GM18951 (cell line): ENCODE results near the gene RAB40A.

Experiments used
- POLR2A ChIP-seq: IDR thresholded peaks from 4 replicates; pipeline ENCODE4 v1.6.1; 2011; ENCODE audit warnings: mild to moderate bottlenecking; ENCODE audit not compliant: insufficient read length, insufficient read depth; ENCODE audit errors: extremely low read depth
- in situ Hi-C: fragments of 300-500 bp; cut with MboI; formaldehyde crosslinking; loops from one replicate; pipeline ENCODE4 v1.12.0; 2022; ENCODE audit warnings: low sequenced_read_pairs, mixed read lengths, inconsistent platforms; ENCODE audit not compliant: unreplicated experiment

The RAB40A gene

GRCh38 chrX:103519389-103519788 lies at the start of gene RAB40A:
RAB40A (minus strand) TSS chrX:103519489; CDS start chrX:103500756, 18,733 bp downstream.
- no peak for TF ChIP-seq POLR2A

GRCh38 chrX:103565752-103566151 lies 46.5 kb upstream of the RAB40A start:
- in situ Hi-C loops: no loop called here
- TF ChIP-seq POLR2A: no peak

More at GRCh38 chrX:103519389-103519788, at the start of gene RAB40A:
- in situ Hi-C loops: no loop called here

- in situ Hi-C loops: no loop called here
- TF ChIP-seq POLR2A: no peak
These were observed 45.9 kb upstream of the RAB40A start for GRCh38 chrX:103565197-103565596.

- no peak for TF ChIP-seq POLR2A
These were observed 43.5 kb upstream of the RAB40A start for GRCh38 chrX:103562801-103563200.

GRCh38 chrX:103560256-103560655 lies 41.0 kb upstream of the RAB40A start:
- TF ChIP-seq POLR2A: no peak
- in situ Hi-C loops: no loop called here

More at GRCh38 chrX:103562801-103563200, 43.5 kb upstream of the RAB40A start:
- in situ Hi-C loops: no loop called here

- TF ChIP-seq POLR2A: no peak
- in situ Hi-C loops: no loop called here
These were observed 37.8 kb upstream of the RAB40A start for GRCh38 chrX:103556963-103557612.

GRCh38 chrX:103554687-103555424 lies 35.6 kb upstream of the RAB40A start:
- peak; percentile 22 for TF ChIP-seq POLR2A
- in situ Hi-C loops: no loop called here

- TF ChIP-seq POLR2A: no peak
- in situ Hi-C loops: no loop called here
These were observed 32.9 kb upstream of the RAB40A start for GRCh38 chrX:103552236-103552635.

GRCh38 chrX:103550415-103551051 lies 31.2 kb upstream of the RAB40A start:
- in situ Hi-C loops: no loop called here
- TF ChIP-seq POLR2A: no peak

- in situ Hi-C loops: loop anchor here (25.0 kb wide), 1 partner anchor 262 kb away; no protein-coding TSS in a partner anchor
- no peak for TF ChIP-seq POLR2A
These were observed 30.6 kb upstream of the RAB40A start for GRCh38 chrX:103549916-103550315.

- no peak for TF ChIP-seq POLR2A
- in situ Hi-C loops: loop anchor here (25.0 kb wide), 1 partner anchor 272 kb away; no protein-coding TSS in a partner anchor
These were observed 20.9 kb upstream of the RAB40A start for GRCh38 chrX:103540145-103540544.

GRCh38 chrX:103539695-103540094 lies 20.4 kb upstream of the RAB40A start:
- TF ChIP-seq POLR2A: no peak
- in situ Hi-C loops: loop anchor here (25.0 kb wide), 1 partner anchor 273 kb away; no protein-coding TSS in a partner anchor

GRCh38 chrX:103538728-103539127 lies 19.4 kb upstream of the RAB40A start:
- in situ Hi-C loops: loop anchor here (25.0 kb wide), 1 partner anchor 274 kb away; no protein-coding TSS in a partner anchor

GRCh38 chrX:103537871-103538387 lies 18.6 kb upstream of the RAB40A start:
- no peak for TF ChIP-seq POLR2A
- in situ Hi-C loops: loop anchor here (25.0 kb wide), 1 partner anchor 274 kb away; no protein-coding TSS in a partner anchor

More at GRCh38 chrX:103538728-103539127, 19.4 kb upstream of the RAB40A start:
- no peak for TF ChIP-seq POLR2A
